Neural progenitor cell (in vitro differentiated cells): ENCODE results near the gene ABAT.

ENCODE experiments used
- EZH2 ChIP-seq: fragments of 200-600 bp; sonication (generic); IDR thresholded peaks from 2 replicates; pipeline ENCODE4 v1.6.1; 2017; ENCODE audit warnings: antibody characterized with exemption, mild to moderate bottlenecking, moderate library complexity
- EZH2phosphoT487 ChIP-seq: fragments of 200-600 bp; sonication (generic); IDR thresholded peaks from 2 replicates; pipeline ENCODE4 v1.6.1; 2017; ENCODE audit warnings: antibody characterized with exemption
- TF ChIP-seq, protein P1 (sequence below): fragments of 200-600 bp; sonication (generic); IDR thresholded peaks from 2 replicates; pipeline ENCODE4 v1.5.1; 2017; ENCODE audit warnings: antibody characterized with exemption, mild to moderate bottlenecking

DNA sequence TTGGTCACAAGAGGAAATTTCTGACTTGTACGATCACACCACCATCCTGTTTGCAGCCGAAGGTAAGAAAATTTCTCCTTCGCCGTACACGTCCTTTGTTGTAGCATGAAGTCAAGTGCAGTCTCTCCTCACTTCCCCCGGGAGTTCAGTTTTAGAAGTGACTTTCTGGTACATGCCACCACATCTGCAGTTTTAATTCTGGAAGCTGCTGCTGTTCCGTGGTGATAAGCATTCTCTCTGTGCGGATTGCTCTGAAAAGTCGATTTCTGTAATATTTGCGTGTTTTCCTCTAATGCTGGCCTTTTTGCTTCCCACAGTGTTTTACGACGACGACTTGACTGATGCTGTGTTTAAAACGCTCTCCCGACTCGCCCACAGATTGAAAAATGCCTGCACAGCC, 32.3 kb upstream of the ABAT start:
- TF ChIP-seq, protein P1, sequence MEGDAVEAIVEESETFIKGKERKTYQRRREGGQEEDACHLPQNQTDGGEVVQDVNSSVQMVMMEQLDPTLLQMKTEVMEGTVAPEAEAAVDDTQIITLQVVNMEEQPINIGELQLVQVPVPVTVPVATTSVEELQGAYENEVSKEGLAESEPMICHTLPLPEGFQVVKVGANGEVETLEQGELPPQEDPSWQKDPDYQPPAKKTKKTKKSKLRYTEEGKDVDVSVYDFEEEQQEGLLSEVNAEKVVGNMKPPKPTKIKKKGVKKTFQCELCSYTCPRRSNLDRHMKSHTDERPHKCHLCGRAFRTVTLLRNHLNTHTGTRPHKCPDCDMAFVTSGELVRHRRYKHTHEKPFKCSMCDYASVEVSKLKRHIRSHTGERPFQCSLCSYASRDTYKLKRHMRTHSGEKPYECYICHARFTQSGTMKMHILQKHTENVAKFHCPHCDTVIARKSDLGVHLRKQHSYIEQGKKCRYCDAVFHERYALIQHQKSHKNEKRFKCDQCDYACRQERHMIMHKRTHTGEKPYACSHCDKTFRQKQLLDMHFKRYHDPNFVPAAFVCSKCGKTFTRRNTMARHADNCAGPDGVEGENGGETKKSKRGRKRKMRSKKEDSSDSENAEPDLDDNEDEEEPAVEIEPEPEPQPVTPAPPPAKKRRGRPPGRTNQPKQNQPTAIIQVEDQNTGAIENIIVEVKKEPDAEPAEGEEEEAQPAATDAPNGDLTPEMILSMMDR, result no peak
- TF ChIP-seq EZH2, result no peak
- TF ChIP-seq EZH2phosphoT487, result no peak
